ENCODE data around the gene ISL2.

The ISL2 gene

DNA sequence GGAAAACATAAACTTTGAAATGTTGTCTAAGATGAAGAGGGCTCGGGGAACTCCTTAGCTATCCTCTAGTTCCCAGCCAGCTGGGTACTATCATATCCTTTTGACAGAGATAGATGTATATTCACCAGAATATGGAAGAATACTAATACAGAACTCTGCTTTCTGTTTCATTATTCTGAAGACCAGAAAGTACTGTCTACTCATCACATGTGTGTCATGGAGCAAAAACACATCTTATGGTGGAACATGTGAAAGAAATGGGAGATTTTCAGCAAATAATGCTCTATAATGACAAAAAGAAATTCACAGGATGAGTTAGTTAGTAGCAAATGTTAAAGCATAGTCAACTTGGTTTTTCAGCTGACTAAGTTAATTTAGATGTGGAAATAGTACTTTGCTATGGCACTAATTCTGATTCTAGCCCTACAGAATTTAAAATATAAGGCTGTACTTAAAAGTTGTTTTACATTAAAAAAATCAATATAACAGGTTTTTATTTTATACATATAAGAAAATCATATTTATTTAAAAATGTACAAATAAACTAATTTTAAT, 16.5 kb downstream of the ISL2 start:
- H3K36me3 ChIP-seq (ENCODE audit: insufficient read depth, low read length), result no peaks in the 10 kb centered on the region
- no peak for DNase-seq (ENCODE audit: low read depth, low spot score)
- H3K4me3 ChIP-seq, result no peak overlapping the region
- no peak for TF ChIP-seq POLR2AphosphoS5 (IDR thresholded peaks at IDR 0.05; ENCODE audit: borderline replicate concordance, low read depth, low read length)
- no peak for TF ChIP-seq EZH2 (IDR thresholded peaks at IDR 0.05)
- TF ChIP-seq FOXP2 (optimal IDR thresholded peaks at IDR 0.05; ENCODE audit: control extremely low read depth, extremely low read length, insufficient read depth), result no peak
- no peak overlapping the region for H3K9ac ChIP-seq (ENCODE audit: insufficient read length)
- no peak overlapping the region for H3K27ac ChIP-seq
- no peaks in the 10 kb centered on the region for H3K9me3 ChIP-seq (ENCODE audit: low read depth, low read length)

DNA sequence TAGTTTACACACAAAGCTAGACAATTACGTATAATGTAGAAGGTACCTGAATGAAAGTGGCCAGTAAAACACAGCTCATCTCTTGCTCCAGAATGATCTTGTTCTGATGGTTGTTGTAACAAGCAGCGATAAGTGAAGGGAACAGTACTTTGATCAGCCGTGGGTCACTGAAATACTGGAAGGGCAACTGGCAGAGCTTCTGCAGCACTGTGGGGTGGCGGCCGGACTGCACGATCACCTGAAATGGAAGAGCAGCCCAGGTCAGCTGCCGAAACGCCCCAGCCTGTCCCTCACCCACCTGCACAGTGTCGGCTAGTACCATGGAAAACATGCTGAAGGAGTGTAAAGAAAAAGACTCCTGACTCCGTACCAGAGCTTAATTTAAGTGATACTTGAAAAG, 17.3 kb downstream of the ISL2 start:
- TF ChIP-seq POLR2AphosphoS5 (IDR thresholded peaks at IDR 0.05; ENCODE audit: borderline replicate concordance, low read depth, low read length), result no peak
- no peak for TF ChIP-seq FOXP2 (optimal IDR thresholded peaks at IDR 0.05; ENCODE audit: control extremely low read depth, extremely low read length, insufficient read depth)
- TF ChIP-seq EZH2 (IDR thresholded peaks at IDR 0.05), result no peak
- Histone ChIP-seq H3K36me3 (ENCODE audit: insufficient read depth, low read length) (no peaks in the 10 kb centered on the region), H3K27ac (no peak overlapping the region), H3K4me3 (no peak overlapping the region), H3K9me3 (ENCODE audit: low read depth, low read length) (no peaks in the 10 kb centered on the region), H3K9ac (ENCODE audit: insufficient read length) (no peak overlapping the region)
- DNase-seq (ENCODE audit: low read depth, low spot score), result no peak

DNA sequence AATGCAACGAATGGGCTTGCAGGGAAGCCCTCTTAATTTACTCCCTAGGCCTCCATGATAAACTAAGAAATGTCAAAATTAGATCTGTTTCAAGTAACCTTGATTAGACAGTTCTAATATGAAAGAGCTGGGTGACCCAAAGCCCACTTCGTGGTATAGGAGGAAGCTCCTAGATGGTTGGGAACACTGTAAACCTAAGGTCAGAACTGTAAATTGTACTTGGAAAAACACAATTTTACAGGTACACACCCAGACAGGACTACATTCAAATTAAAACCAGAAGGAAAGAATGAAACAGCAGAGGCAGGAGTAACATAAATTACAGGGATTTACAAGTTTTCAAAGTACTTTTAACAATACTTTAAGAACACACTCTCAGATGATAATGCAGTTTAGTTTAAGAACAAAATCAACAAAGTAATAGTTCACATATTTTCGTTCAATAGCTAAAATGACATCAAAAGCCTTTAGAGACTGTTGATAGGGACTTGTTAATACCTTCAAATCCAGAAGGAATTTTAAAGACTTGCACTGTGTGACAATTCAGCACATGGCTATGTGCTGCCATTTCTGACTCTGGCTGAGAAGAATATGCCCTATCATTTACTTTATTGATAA, 18.4 kb downstream of the ISL2 start:
- Histone ChIP-seq H3K9me3 (ENCODE audit: low read depth, low read length) (no peaks in the 10 kb centered on the region), H3K36me3 (ENCODE audit: insufficient read depth, low read length) (no peaks in the 10 kb centered on the region), H3K9ac (ENCODE audit: insufficient read length) (no peak overlapping the region), H3K4me3 (no peak overlapping the region), H3K27ac (no peak overlapping the region)
- no peak for DNase-seq (ENCODE audit: low read depth, low spot score)
- TF ChIP-seq EZH2 (IDR thresholded peaks at IDR 0.05) (no peak), POLR2AphosphoS5 (IDR thresholded peaks at IDR 0.05; ENCODE audit: borderline replicate concordance, low read depth, low read length) (no peak), FOXP2 (optimal IDR thresholded peaks at IDR 0.05; ENCODE audit: control extremely low read depth, extremely low read length, insufficient read depth) (no peak)

DNA sequence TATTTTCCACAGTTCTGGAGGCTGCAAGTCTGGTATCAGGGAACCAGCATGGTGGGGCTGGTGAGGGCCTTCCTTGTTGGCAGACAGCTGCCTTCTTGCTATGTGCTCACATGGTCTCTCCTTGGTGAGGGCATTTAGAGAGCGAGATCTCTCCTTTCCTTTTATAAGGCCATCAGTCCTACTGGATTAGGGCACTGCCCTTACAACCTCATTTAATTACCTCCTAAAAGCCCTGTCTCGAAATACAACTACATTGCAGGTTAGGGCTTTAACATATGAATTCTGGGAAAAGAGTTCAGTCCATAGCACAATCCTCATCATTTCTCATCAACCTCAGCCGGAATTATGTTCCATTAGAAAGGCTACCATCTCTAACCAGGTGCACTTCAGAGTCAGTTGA, 21.9 kb downstream of the ISL2 start:
- Histone ChIP-seq H3K36me3 (ENCODE audit: insufficient read depth, low read length) (no peaks in the 10 kb centered on the region), H3K4me3 (no peak overlapping the region), H3K27ac (no peak overlapping the region), H3K9me3 (ENCODE audit: low read depth, low read length) (no peaks in the 10 kb centered on the region), H3K9ac (ENCODE audit: insufficient read length) (no peak overlapping the region)
- TF ChIP-seq POLR2AphosphoS5 (IDR thresholded peaks at IDR 0.05; ENCODE audit: borderline replicate concordance, low read depth, low read length), result no peak
- no peak for TF ChIP-seq EZH2 (IDR thresholded peaks at IDR 0.05)
- DNase-seq (ENCODE audit: low read depth, low spot score), result no peak

DNA sequence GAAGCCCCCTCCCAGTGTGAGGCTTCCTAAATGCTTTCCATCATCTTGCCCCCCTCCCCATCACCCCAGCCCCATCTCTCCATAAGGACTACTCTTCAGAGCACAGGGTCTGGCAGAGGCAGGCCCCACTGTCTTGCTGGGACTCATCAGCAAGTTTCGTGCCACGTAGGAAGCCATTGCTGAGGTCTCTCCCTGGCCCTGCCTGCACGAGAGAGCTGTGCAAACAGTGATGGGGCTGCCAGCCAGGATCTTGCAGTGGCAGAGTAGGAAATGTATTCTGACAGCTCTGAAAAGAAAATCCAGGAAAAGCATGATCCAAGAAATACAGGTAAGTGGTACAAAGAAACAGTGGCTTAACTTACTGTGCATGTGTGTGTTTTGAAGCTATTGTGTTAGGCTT, 22.6 kb downstream of the ISL2 start:
- Histone ChIP-seq H3K27ac (no peak overlapping the region), H3K36me3 (ENCODE audit: insufficient read depth, low read length) (no peaks in the 10 kb centered on the region), H3K4me3 (no peak overlapping the region), H3K9me3 (ENCODE audit: low read depth, low read length) (no peaks in the 10 kb centered on the region), H3K9ac (ENCODE audit: insufficient read length) (no peak overlapping the region)
- no peak for TF ChIP-seq POLR2AphosphoS5 (IDR thresholded peaks at IDR 0.05; ENCODE audit: borderline replicate concordance, low read depth, low read length)
- no peak for TF ChIP-seq FOXP2 (optimal IDR thresholded peaks at IDR 0.05; ENCODE audit: control extremely low read depth, extremely low read length, insufficient read depth)
- no peak for TF ChIP-seq EZH2 (IDR thresholded peaks at IDR 0.05)
- no peak for DNase-seq (ENCODE audit: low read depth, low spot score)

DNA sequence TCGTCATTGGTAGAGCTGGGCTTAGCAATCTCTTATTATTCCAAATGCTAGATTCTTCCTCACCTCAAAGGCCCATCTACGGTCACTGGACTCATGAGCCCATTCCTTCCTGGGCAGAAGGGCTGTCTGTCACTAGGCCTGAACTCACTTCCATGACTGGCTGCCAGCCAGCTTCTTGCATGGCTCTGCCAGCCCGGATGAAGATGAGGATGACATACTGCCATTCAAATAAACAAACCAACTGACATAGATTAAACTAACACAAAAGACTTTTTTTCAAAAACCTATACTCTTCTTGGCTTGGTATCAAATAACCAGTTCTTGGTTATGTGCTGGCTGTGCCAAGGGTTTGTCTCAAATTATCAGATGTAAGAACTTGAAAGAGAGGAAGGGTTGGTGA, 23.8 kb downstream of the ISL2 start:
- DNase-seq (ENCODE audit: low read depth, low spot score), result no peak
- H3K9me3 ChIP-seq (ENCODE audit: low read depth, low read length), result no peaks in the 10 kb centered on the region
- no peak overlapping the region for H3K9ac ChIP-seq (ENCODE audit: insufficient read length)
- no peak overlapping the region for H3K4me3 ChIP-seq
- H3K27ac ChIP-seq, result no peak overlapping the region
- no peak for TF ChIP-seq POLR2AphosphoS5 (IDR thresholded peaks at IDR 0.05; ENCODE audit: borderline replicate concordance, low read depth, low read length)
- TF ChIP-seq EZH2 (IDR thresholded peaks at IDR 0.05), result no peak
- no peak for TF ChIP-seq FOXP2 (optimal IDR thresholded peaks at IDR 0.05; ENCODE audit: control extremely low read depth, extremely low read length, insufficient read depth)
- no peaks in the 10 kb centered on the region for H3K36me3 ChIP-seq (ENCODE audit: insufficient read depth, low read length)

DNA sequence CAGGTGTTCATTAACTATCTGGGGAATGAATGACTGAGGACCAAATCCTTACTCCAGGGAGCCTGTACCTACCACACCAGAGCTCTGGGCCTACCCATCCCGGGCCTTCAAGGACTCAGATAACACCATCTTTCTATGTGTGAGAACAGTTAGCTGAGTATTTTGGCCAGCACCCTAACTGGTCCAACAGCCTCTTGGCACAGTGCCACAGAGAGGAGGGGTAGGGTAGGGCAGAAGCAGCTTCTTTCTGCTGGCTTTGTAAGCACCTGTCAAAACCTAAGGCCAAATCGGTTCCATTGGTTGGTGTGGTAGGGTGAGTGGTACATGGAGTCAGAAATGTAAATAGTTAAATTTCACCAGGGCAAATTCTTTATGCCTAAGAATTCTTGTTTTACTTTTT, 26.7 kb downstream of the ISL2 start:
- Histone ChIP-seq H3K4me3 (no peak overlapping the region), H3K36me3 (ENCODE audit: insufficient read depth, low read length) (no peaks in the 10 kb centered on the region), H3K9me3 (ENCODE audit: low read depth, low read length) (no peaks in the 10 kb centered on the region), H3K27ac (no peak overlapping the region), H3K9ac (ENCODE audit: insufficient read length) (no peak overlapping the region)
- TF ChIP-seq POLR2AphosphoS5 (IDR thresholded peaks at IDR 0.05; ENCODE audit: borderline replicate concordance, low read depth, low read length) (no peak), EZH2 (IDR thresholded peaks at IDR 0.05) (no peak), FOXP2 (optimal IDR thresholded peaks at IDR 0.05; ENCODE audit: control extremely low read depth, extremely low read length, insufficient read depth) (no peak)
- no peak for DNase-seq (ENCODE audit: low read depth, low spot score)

DNA sequence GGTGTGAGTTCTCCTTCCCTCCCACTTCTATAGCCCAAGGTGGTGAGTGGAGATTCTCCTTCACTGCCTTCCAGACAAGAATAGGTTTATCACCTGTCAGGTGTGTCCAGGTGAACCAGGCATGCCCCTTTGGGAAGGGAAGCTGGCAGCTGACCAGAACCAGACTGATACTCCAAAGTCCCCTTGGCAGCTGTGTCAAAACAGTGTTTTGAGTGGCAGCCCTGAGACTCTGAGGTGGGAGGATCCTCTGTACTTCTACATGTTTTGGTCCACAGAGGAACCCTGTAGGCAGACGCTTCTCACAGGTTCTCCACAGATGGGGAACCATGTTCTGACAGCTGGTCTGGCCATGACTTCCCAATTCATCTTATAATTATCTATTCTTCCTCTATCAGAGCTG, 30.1 kb downstream of the ISL2 start:
- DNase-seq (ENCODE audit: low read depth, low spot score), result no peak
- no peak overlapping the region for H3K4me3 ChIP-seq
- no peak overlapping the region for H3K27ac ChIP-seq
- no peak for TF ChIP-seq POLR2AphosphoS5 (IDR thresholded peaks at IDR 0.05; ENCODE audit: borderline replicate concordance, low read depth, low read length)
- TF ChIP-seq FOXP2 (optimal IDR thresholded peaks at IDR 0.05; ENCODE audit: control extremely low read depth, extremely low read length, insufficient read depth), result no peak
- TF ChIP-seq EZH2 (IDR thresholded peaks at IDR 0.05), result no peak
- H3K9ac ChIP-seq (ENCODE audit: insufficient read length), result no peak overlapping the region
- no peaks in the 10 kb centered on the region for H3K36me3 ChIP-seq (ENCODE audit: insufficient read depth, low read length)
- H3K9me3 ChIP-seq (ENCODE audit: low read depth, low read length), result no peaks in the 10 kb centered on the region

DNA sequence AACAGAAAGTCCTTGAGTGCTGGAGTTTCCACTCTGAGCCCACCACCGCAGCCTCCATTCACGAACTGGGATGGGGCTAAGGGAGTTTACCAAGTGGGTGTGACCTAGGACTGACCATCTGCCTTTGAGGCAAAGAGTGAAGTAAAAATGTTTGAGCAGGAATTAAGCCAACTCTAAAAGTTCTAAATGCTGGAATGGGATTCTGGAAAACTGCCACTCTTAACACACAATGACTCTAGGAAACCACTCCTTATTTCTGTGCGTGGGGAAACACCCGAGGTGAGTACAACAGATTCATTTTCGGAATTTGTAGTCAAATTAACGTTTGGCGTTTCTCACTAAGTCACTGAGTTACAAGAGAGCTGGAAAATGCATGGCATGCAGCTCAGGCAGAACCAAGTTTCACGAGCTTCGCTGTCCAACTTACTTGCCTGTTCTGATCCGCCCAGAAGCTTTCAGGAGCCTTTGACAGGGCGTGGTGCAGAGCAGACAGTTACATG, 31.6 kb downstream of the ISL2 start:
- no peak overlapping the region for H3K4me3 ChIP-seq
- DNase-seq (ENCODE audit: low read depth, low spot score), result no peak
- no peak overlapping the region for H3K9ac ChIP-seq (ENCODE audit: insufficient read length)
- H3K9me3 ChIP-seq (ENCODE audit: low read depth, low read length), result no peaks in the 10 kb centered on the region
- no peak overlapping the region for H3K27ac ChIP-seq
- TF ChIP-seq EZH2 (IDR thresholded peaks at IDR 0.05) (no peak), FOXP2 (optimal IDR thresholded peaks at IDR 0.05; ENCODE audit: control extremely low read depth, extremely low read length, insufficient read depth) (no peak)
- no peaks in the 10 kb centered on the region for H3K36me3 ChIP-seq (ENCODE audit: insufficient read depth, low read length)
